ENCODE measurements around the gene C11orf52. TPM values are rescaled to one million over a fixed set of nuclear protein-coding genes. Genes with fewer than 3 reads are reported as not detected.

The C11orf52 gene
- total RNA-seq, 1 experiment from 2014 or later: 4.0 TPM

DNA sequence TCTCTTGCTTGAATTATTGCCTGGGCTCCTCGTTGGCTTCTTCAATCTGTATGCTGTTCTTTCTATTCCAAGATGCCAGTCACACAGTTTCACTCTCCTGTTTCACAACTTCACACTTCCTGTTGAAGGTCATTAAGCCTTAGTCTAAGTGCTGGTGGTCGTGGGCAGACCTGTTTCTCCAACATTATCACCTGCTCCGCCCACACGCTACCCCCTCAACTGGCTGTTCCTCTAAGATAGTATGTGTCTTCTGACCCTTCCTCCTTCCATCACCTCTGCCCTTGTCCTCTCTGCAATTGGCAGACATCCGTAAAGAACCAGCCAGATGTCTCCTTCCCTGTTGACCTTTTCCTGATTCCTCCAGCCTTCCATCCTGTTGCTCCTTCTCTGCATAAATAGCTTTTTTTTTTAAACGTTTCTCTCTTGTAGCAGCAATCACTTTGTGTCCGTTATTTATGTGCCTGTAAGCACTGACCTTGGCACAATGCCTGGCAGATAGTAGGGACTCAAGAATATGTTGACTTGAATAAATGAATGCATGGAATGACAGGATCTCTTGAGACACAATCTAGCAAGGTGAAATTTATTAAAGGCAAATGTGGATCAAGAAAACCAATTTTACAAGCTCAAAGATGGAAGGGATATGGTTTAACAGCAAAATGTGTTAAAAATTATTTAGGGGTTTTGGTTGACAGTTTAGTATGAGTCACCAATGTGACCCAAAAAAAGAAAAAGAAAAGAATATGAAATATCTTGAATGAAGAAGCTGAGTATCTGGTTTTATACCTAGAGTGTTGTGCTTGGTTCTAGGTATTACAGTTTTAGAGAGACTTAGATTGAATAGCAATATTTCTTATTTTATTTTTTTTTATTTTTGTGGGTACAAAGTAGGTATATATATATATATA is 31.1 kb downstream of the C11orf52 start:
- H2BK120ac ChIP-seq (ENCODE audit: low read depth, low read length, poor library complexity, severe bottlenecking): no peak overlapping the region
- Mint-ChIP-seq H3K4me1 (peaks cover 0 to 5% of the 10 kb centered on the region in 2 experiments; a peak in 1 of 4 replicates), H3K4me3 (no peak overlapping the region), H3K27ac (no peak overlapping the region), H3K27me3 (ENCODE audit: low read depth) (no peaks in the 10 kb centered on the region), H3K9me3 (peaks cover 6 to 12% of the 10 kb centered on the region in 2 experiments; a peak in 3 of 5 replicates), H3K36me3 (ENCODE audit: insufficient read depth in 1 of 3, low read depth in 3 of 3) (peaks cover 0 to 8% (median 8%) of the 10 kb centered on the region in 3 experiments; a peak in 5 of 7 replicates)
- H3K4me2 ChIP-seq (ENCODE audit: insufficient read depth, insufficient read length, low read length): no peak overlapping the region
- H3K4me1 ChIP-seq (ENCODE audit: insufficient read depth, low read length): no peaks in the 10 kb centered on the region; the same call in 1 of the 2 replicates
- H3K56ac ChIP-seq (ENCODE audit: insufficient read length, low read depth, low read length): no peak overlapping the region
- H2AFZ ChIP-seq (ENCODE audit: low read length): no peak overlapping the region
- no peak overlapping the region for H3K23ac ChIP-seq (ENCODE audit: insufficient read length, low read depth, low read length)
- H3K4ac ChIP-seq (ENCODE audit: low read depth, low read length): no peak overlapping the region
- no peak overlapping the region for H3T11ph ChIP-seq (ENCODE audit: low read length)
- no peak overlapping the region for H2AK5ac ChIP-seq (ENCODE audit: insufficient read length, low read length)
- no peak overlapping the region for H3K9ac ChIP-seq (ENCODE audit: extremely low read depth, insufficient read length, low read length)
- H3K27ac ChIP-seq (ENCODE audit: insufficient read length, low read depth, low read length): no peak overlapping the region
- H4K91ac ChIP-seq (ENCODE audit: insufficient read length, low read depth, low read length): no peak overlapping the region
- H3K9me3 ChIP-seq (ENCODE audit: control insufficient read depth, low read depth, low read length): no peaks in the 10 kb centered on the region
- DNase-seq: no peak
- WGBS (ENCODE audit: extremely low coverage, insufficient read length, low lambda C conversion rate): no CpG with 5 or more reads among the region's 7 CpGs
- TF ChIP-seq, protein P1, sequence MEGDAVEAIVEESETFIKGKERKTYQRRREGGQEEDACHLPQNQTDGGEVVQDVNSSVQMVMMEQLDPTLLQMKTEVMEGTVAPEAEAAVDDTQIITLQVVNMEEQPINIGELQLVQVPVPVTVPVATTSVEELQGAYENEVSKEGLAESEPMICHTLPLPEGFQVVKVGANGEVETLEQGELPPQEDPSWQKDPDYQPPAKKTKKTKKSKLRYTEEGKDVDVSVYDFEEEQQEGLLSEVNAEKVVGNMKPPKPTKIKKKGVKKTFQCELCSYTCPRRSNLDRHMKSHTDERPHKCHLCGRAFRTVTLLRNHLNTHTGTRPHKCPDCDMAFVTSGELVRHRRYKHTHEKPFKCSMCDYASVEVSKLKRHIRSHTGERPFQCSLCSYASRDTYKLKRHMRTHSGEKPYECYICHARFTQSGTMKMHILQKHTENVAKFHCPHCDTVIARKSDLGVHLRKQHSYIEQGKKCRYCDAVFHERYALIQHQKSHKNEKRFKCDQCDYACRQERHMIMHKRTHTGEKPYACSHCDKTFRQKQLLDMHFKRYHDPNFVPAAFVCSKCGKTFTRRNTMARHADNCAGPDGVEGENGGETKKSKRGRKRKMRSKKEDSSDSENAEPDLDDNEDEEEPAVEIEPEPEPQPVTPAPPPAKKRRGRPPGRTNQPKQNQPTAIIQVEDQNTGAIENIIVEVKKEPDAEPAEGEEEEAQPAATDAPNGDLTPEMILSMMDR (conservative IDR thresholded peaks at IDR 0.05): no peak
- no peaks in the 10 kb centered on the region; the same call in 1 of the 2 replicates for H3K27me3 ChIP-seq (ENCODE audit: insufficient read depth, low read length)
- no peaks in the 10 kb centered on the region for H4K20me1 ChIP-seq (ENCODE audit: control insufficient read depth, insufficient read depth, insufficient read length)
- no peak overlapping the region for H4K5ac ChIP-seq (ENCODE audit: insufficient read length, low read depth, low read length)
- no peak overlapping the region for H3K14ac ChIP-seq (ENCODE audit: insufficient read depth, low read length)
- H3K23me2 ChIP-seq (ENCODE audit: insufficient read length, low read depth, low read length, poor library complexity, severe bottlenecking): no peaks in the 10 kb centered on the region
- no peak overlapping the region for H2BK20ac ChIP-seq (ENCODE audit: low read depth, low read length, poor library complexity, severe bottlenecking)
- no peaks in the 10 kb centered on the region for H3K79me1 ChIP-seq (ENCODE audit: insufficient read depth, low read depth, low read length, poor library complexity, severe bottlenecking)
- H3K79me2 ChIP-seq (ENCODE audit: insufficient read depth, low read length): no peaks in the 10 kb centered on the region
- H2BK12ac ChIP-seq (ENCODE audit: insufficient read length, low read depth, low read length): no peak overlapping the region
- no peak overlapping the region for H4K8ac ChIP-seq (replicated peaks; ENCODE audit: insufficient read length, low read depth, low read length)
- H3K18ac ChIP-seq (ENCODE audit: insufficient read length, low read depth, low read length): no peak overlapping the region
- no peak overlapping the region for H2BK5ac ChIP-seq (ENCODE audit: insufficient read length, low read length)
- H2BK15ac ChIP-seq (ENCODE audit: low read depth, low read length): no peak overlapping the region

Measured in H9 (cell line).